Body of pancreas (tissue), 4 donors: Measurements from ENCODE around the gene KCNAB1. TPM values are rescaled to one million over a fixed set of nuclear protein-coding genes. Genes with fewer than 3 reads are reported as not detected.
A peak's percentile ranks its signal among the peaks of the same experiment; 100 is the strongest.

Source experiments
- ATAC-seq: fragments of 150-250 bp; one replicate; pipeline ENCODE4 v1.9.1; 2016
- DNase-seq, 4 donors: peaks; one replicate each; pipeline ENCODE4 v3.0.0-alpha.2; 2019
- H3K27ac ChIP-seq, 4 donors: fragments of 200-600 bp; sonication (generic); 1 replicate in 3 of 4; 2 replicates in 1 of 4; pipeline versions ENCODE4 v1.5.1 to v1.6.1; 2016 to 2019; ENCODE audit warnings: mild to moderate bottlenecking in 1 of 4, mixed read lengths in 1 of 4, moderate library complexity in 1 of 4
- H3K27me3 ChIP-seq, 2 donors: fragments of 200-600 bp; sonication (generic); one replicate each; pipeline ENCODE4 v1.6.0; 2016; ENCODE audit warnings: mild to moderate bottlenecking in 1 of 2
- H3K36me3 ChIP-seq, 2 donors: fragments of 200-600 bp; sonication (generic); replicated peaks in 1 of 2; 2 replicates each; pipeline ENCODE4 v1.5.1; 2016; ENCODE audit warnings: low read depth in 2 of 2; ENCODE audit not compliant: insufficient read depth in 1 of 2
- H3K4me1 ChIP-seq: fragments of 200-600 bp; sonication (generic); one replicate; pipeline ENCODE4 v1.6.0; 2016
- H3K4me3 ChIP-seq, 2 donors: fragments of 200-600 bp; sonication (generic); 1 replicate in 1 of 2; 2 replicates in 1 of 2; pipeline ENCODE4 v1.5.1; 2016 to 2019
- H3K9me3 ChIP-seq, 3 donors: fragments of 200-600 bp; sonication (generic); 1 replicate in 2 of 3; 2 replicates in 1 of 3; pipeline ENCODE4 v1.5.1; 2016
- POLR2A ChIP-seq, 3 donors: fragments of 450-650 bp; IDR thresholded peaks; one replicate each; pipeline ENCODE4 v1.6.1; 2016; ENCODE audit warnings: antibody characterized with exemption in 3 of 3, mild to moderate bottlenecking in 2 of 3
- WGBS, 2 donors: methylation state at CpG; one replicate each; pipeline ENCODE4 v1.1.5; 2017; 5-methylcytosine and 5-hydroxymethylcytosine counted together
- intact Hi-C: fragments of 100-400 bp; cut with DNase I; formaldehyde crosslinking; loops from one replicate; pipeline ENCODE4 v1.15.1; 2023
- total RNA-seq, 2 donors: library from RNA; depleted of rRNA; stranded (reverse); fragments of >200 nt; gene quantifications; one replicate each; pipeline ENCODE4 v1.1.0, GENCODE V29; 2016
- TF ChIP-seq, protein P1 (sequence below), 7 experiments: fragments of 450-650 bp in 4 of 7; fragments of 200-600 bp in 3 of 7; sonication (generic) in 3 of 7; IDR thresholded peaks; one replicate each; pipeline ENCODE4 v1.5.1; 2016 to 2019; ENCODE audit warnings: antibody characterized with exemption in 7 of 7

KCNAB1 gene
- total RNA-seq, 2 donors from 2014 or later = 5.2 to 5.3 TPM

GRCh38 chr3:156582532-156583183 is 462.3 kb downstream of the KCNAB1 start:
- no peak overlapping the region for H3K27ac ChIP-seq
- intact Hi-C loops = no loop called here
- no peak overlapping the region for H3K4me3 ChIP-seq
- 85 to 88% methylated on average over 4 of the region's 4 CpGs for WGBS, 2 donors
- H3K27me3 ChIP-seq = no peaks in the 10 kb centered on the region
- H3K36me3 ChIP-seq = no peaks in the 10 kb centered on the region
- no peaks in the 10 kb centered on the region for H3K9me3 ChIP-seq
- TF ChIP-seq, protein P1, sequence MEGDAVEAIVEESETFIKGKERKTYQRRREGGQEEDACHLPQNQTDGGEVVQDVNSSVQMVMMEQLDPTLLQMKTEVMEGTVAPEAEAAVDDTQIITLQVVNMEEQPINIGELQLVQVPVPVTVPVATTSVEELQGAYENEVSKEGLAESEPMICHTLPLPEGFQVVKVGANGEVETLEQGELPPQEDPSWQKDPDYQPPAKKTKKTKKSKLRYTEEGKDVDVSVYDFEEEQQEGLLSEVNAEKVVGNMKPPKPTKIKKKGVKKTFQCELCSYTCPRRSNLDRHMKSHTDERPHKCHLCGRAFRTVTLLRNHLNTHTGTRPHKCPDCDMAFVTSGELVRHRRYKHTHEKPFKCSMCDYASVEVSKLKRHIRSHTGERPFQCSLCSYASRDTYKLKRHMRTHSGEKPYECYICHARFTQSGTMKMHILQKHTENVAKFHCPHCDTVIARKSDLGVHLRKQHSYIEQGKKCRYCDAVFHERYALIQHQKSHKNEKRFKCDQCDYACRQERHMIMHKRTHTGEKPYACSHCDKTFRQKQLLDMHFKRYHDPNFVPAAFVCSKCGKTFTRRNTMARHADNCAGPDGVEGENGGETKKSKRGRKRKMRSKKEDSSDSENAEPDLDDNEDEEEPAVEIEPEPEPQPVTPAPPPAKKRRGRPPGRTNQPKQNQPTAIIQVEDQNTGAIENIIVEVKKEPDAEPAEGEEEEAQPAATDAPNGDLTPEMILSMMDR (IDR thresholded peaks at IDR 0.05) = no peak
- no peak for TF ChIP-seq POLR2A (IDR thresholded peaks at IDR 0.05)
- no peaks in the 10 kb centered on the region for H3K4me1 ChIP-seq
- no peak for DNase-seq
- no peak for ATAC-seq

DNA sequence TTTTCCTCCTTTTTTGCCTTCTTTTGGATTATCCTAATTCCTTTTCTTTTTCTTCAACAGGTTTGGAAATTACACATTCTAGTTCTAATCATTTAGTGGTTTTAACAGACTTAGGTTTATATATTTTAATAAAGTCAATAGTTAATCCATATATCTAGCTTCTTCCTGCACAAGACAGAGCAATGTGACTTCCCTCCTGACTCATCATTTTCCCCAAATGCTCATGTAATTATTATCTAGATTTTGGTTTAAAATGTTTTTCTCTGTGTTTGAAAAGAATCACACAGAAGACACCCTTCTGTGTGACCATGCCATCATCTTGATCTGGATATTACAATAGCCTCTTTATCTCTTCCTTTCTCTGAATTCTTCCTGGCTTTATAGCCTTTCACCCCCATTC is 463.1 kb downstream of the KCNAB1 start:
- DNase-seq = no peak
- Histone ChIP-seq H3K27me3 (no peaks in the 10 kb centered on the region), H3K36me3 (no peaks in the 10 kb centered on the region), H3K4me3 (no peak overlapping the region), H3K27ac (no peak overlapping the region), H3K9me3 (no peaks in the 10 kb centered on the region), H3K4me1 (no peaks in the 10 kb centered on the region)
- intact Hi-C loops = no loop called here
- no peak for TF ChIP-seq POLR2A (IDR thresholded peaks at IDR 0.05)
- TF ChIP-seq, protein P1 (IDR thresholded peaks at IDR 0.05) = no peak
- ATAC-seq = no peak

DNA sequence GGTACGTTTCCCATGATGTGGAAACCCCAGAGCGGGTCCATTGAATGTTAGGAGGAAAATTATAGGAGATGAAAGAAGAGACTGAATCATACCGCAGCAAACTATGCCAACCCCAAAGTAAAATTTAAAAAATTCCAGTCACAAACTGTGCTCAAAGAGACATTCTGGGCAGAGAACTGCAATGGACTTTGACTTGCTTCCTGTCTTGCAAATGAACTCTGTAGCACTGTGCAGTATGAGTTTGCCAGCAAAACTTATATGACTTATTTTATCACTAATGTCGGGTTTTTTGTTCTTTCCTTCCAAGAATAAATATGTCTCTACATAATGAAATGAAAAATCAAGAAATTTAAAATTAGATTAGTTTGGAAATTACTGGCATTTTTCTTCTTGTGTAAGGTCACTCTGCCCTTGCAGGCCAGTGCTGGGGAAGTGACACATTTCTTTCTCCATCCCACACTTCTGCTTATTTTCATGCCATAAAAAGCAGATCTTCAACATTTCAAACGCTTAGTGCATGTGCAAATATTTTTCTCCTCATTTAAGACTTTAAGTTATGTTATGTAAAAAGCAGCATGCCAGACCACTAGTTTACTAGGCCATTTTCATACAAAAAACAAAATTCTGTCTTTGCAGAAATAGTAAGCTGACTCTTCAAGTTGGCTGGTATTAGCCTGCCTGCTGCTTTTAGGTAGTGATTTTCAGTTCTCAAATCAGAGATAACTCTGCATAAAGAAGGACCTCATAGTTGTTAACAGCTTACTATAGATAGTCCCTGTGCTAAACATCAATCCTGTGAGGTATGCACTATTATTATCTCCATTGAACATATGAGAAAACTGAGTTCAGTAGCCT is 466.8 kb downstream of the KCNAB1 start:
- 55% methylated on average over 5 of the region's 5 CpGs for WGBS, 2 donors
- Histone ChIP-seq H3K4me3 (no peak overlapping the region), H3K4me1 (no peaks in the 10 kb centered on the region), H3K9me3 (no peaks in the 10 kb centered on the region), H3K27me3 (no peaks in the 10 kb centered on the region), H3K27ac (peak overlapping the region in 1 of 4 donors; percentile 29), H3K36me3 (no peaks in the 10 kb centered on the region)
- ATAC-seq (no peak), DNase-seq (no peak)
- TF ChIP-seq POLR2A (IDR thresholded peaks at IDR 0.05) = no peak
- TF ChIP-seq, protein P1 (IDR thresholded peaks at IDR 0.05) = no peak
- intact Hi-C loops = no loop called here

DNA sequence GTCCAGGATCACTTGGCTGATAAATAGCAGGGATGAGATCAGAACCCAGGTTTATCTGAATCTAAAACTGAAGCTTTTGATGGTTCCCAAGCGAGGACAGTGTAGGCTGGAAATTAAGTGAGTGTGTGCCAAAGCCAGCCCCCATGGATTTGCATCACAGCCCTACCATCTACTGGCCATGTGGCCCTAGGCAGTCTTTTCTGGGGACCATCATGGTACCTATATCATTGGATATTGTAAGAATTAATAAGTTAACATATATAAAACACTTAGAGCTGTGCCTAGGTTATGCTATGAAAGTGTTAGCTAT is 467.3 kb downstream of the KCNAB1 start:
- TF ChIP-seq, protein P1 (IDR thresholded peaks at IDR 0.05) = no peak
- no peak for TF ChIP-seq POLR2A (IDR thresholded peaks at IDR 0.05)
- DNase-seq = no peak
- H3K4me1 ChIP-seq = no peaks in the 10 kb centered on the region
- 61 to 64% methylated on average over 1 of the region's 1 CpG for WGBS, 2 donors
- no peak overlapping the region for H3K4me3 ChIP-seq
- H3K27me3 ChIP-seq = no peaks in the 10 kb centered on the region
- no peaks in the 10 kb centered on the region for H3K9me3 ChIP-seq
- intact Hi-C loops = no loop called here
- peak overlapping the region in 1 of 4 donors; percentile 1 for H3K27ac ChIP-seq
- no peak for ATAC-seq
- no peaks in the 10 kb centered on the region for H3K36me3 ChIP-seq

Other genes with a start within 250 kb of the KCNAB1 start
- gene GMPS, start 249.9 kb upstream of the KCNAB1 start, total RNA-seq = 10 to 100 TPM; 18.5 to 20.2 TPM